Measurements from ENCODE around the gene C10orf62.

DNA sequence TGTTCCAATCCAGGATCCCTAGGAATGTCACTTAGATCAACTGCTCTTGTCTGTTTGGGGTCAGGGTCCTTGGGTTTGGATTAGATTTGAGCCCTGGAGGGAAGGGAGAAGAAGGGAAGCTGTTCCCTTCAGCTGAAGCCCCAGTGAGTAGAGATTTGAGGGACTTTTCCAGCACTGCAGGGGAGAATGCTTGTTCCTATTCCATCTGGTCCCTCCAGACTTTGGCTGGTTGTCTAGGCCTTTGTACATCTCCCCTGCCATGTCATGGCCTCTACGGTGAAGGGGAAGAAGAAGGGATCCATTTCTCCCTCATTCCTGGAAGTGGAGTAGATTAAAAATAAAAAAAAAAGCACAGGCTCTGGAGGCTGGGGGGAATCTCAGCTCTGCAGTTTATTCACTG, 11.1 kb downstream of the C10orf62 start:
- TF ChIP-seq, protein P1, sequence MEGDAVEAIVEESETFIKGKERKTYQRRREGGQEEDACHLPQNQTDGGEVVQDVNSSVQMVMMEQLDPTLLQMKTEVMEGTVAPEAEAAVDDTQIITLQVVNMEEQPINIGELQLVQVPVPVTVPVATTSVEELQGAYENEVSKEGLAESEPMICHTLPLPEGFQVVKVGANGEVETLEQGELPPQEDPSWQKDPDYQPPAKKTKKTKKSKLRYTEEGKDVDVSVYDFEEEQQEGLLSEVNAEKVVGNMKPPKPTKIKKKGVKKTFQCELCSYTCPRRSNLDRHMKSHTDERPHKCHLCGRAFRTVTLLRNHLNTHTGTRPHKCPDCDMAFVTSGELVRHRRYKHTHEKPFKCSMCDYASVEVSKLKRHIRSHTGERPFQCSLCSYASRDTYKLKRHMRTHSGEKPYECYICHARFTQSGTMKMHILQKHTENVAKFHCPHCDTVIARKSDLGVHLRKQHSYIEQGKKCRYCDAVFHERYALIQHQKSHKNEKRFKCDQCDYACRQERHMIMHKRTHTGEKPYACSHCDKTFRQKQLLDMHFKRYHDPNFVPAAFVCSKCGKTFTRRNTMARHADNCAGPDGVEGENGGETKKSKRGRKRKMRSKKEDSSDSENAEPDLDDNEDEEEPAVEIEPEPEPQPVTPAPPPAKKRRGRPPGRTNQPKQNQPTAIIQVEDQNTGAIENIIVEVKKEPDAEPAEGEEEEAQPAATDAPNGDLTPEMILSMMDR (IDR thresholded peaks at IDR 0.05) = no peak
- no peak for TF ChIP-seq POLR2A (IDR thresholded peaks at IDR 0.05)

Measured in lower leg skin (tissue), 3 donors.